WI38 (cell line): ENCODE data around the gene GTF2H3.

Experiments
- H3K4me3 ChIP-seq: 2 replicates; pipeline ENCODE4 v1.5.1; 2011; ENCODE audit warnings: low read depth, mild to moderate bottlenecking, control low read depth, low read length
- CTCF ChIP-seq: IDR thresholded peaks from 2 replicates; pipeline ENCODE4 v1.5.1; 2012; ENCODE audit warnings: low read depth, mild to moderate bottlenecking, control low read depth, low read length

The GTF2H3 gene

DNA sequence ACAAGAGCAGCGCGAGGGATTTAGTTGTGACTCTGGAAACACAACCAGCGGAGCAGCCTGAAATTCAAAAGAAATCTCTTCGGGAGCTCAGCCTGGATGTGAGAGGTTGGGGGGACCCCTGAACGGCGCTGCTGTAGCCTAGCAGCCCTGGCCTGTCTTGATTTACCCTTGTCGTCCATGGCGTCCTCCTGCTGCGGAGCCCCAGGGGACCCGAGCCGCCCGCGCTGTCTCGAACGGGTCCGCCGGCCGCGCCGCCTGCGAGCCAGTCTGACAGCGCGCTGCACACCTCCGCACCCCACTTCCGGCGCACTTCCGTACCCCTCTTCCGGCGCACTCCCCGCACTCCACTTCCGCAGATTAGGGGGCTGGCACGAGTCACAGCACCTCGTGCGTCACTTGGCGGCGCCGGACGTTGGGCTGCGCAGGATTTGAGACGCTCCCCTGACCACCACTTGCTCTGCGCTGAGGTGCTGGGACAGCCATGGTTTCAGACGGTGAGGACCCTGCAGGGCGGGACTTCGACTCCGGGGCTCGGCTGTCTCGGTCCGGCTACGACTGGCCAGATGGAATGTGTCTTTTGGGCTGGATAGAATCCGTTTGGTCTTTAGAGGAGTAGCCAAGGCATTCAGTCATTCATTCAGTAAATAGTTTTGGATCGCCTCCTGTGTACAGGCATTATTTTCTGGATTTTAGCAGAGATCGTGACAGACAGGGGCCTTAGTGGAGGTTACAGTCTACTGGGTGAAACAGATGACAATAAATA, at the start of gene GTF2H3, which contains the start of gene EIF2B1:
Gene GTF2H3 (plus strand): TSS at position 451 of the 763 bp plus-strand sequence. CDS start 31 bp downstream, at position 482.
Gene EIF2B1 (minus strand): TSS at position 308 of the 763 bp plus-strand sequence. CDS start 129 bp downstream, at position 179.
- no peak for TF ChIP-seq CTCF
- H3K4me3 ChIP-seq, result peak within 1 kb of the TSS; percentile 98

GRCh38 chr12:123591702-123592481, 41.7 kb upstream of the GTF2H3 start:
- no peak overlapping the region for H3K4me3 ChIP-seq
- TF ChIP-seq CTCF, result no peak

- no peak for TF ChIP-seq CTCF
- H3K4me3 ChIP-seq, result no peak overlapping the region
Observed at GRCh38 chr12:123595729-123596128, 37.9 kb upstream of the GTF2H3 start.

DNA sequence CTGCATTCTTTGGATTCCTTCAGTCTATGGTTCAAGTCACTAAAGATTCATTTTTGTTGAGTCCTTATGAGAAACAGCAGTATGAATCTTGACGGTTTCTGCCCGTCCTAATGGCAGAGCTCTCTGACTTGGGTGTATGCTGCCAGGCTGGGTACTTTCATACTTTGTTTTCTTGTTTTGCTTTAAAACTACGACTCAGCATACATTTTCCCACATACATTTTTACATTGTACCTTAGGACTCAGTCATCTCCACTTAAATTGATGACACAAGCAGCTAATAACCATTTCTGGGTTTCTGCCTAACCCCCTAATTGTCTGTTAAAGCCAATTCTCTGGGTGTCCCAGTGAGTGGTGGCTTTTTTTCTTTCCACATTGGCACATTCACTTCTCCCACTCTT, 36.5 kb upstream of the GTF2H3 start:
- no peak for TF ChIP-seq CTCF
- no peak overlapping the region for H3K4me3 ChIP-seq

DNA sequence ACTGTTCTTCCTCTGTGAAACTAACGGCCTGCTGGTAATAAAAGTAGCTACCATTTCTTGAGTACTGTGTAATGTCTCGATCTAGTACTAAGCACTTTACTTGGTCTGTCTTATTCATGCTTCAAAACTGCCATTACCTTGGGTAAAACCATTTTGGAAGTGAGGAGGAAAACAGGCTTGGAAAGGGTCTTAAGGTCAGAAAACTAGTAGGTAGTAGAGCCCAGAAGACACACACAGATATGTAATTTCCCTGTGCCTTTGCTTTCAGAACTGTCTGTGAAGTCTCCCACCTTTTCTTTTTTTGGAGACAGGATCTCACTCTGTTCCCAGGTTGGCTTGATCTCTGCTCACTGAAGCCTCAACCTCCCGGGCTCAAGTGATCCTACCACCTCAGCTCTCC, 35.1 kb upstream of the GTF2H3 start:
- no peak for TF ChIP-seq CTCF
- H3K4me3 ChIP-seq, result no peak overlapping the region

DNA sequence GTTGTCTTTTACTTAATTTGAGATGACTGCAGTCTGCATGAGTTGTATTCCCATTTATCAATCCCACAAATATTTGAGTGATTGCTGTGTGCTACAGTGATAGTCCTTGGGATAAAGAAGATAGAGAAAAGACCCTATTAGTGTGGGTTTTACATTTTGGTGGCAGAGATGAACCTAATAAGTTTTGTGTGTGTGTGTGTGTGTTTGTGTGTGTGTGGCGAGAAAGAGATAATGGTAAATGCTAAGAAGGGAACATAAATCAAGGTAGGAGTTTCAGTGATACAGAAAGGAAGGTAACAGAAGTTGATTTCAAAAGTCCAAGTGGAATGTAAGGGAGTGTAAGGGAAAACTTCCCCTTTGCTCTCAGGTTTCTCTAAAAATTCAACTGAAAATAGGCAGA, 34.3 kb upstream of the GTF2H3 start:
- TF ChIP-seq CTCF, result no peak
- no peak overlapping the region for H3K4me3 ChIP-seq

- no peak for TF ChIP-seq CTCF
- no peak overlapping the region for H3K4me3 ChIP-seq
Observed at GRCh38 chr12:123599721-123600120, 33.9 kb upstream of the GTF2H3 start.
